Activated CD4-positive, CD25-positive, alpha-beta regulatory T cell treated with anti-CD3 and anti-CD28 coated beads, Interleukin-2, amount 50 U/mL, for 24 hours (primary cell): ENCODE results near the gene STRADA.

Experiments used
- ATAC-seq, 2 donors: fragments of 150-1000 bp; cut with Tn5 transposase; one replicate each; pipeline ENCODE4 v1.10.0; 2021; ENCODE audit warnings: mild to moderate bottlenecking in 1 of 2, moderate library complexity in 1 of 2

STRADA gene, protein sequence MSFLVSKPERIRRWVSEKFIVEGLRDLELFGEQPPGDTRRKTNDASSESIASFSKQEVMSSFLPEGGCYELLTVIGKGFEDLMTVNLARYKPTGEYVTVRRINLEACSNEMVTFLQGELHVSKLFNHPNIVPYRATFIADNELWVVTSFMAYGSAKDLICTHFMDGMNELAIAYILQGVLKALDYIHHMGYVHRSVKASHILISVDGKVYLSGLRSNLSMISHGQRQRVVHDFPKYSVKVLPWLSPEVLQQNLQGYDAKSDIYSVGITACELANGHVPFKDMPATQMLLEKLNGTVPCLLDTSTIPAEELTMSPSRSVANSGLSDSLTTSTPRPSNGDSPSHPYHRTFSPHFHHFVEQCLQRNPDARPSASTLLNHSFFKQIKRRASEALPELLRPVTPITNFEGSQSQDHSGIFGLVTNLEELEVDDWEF

DNA sequence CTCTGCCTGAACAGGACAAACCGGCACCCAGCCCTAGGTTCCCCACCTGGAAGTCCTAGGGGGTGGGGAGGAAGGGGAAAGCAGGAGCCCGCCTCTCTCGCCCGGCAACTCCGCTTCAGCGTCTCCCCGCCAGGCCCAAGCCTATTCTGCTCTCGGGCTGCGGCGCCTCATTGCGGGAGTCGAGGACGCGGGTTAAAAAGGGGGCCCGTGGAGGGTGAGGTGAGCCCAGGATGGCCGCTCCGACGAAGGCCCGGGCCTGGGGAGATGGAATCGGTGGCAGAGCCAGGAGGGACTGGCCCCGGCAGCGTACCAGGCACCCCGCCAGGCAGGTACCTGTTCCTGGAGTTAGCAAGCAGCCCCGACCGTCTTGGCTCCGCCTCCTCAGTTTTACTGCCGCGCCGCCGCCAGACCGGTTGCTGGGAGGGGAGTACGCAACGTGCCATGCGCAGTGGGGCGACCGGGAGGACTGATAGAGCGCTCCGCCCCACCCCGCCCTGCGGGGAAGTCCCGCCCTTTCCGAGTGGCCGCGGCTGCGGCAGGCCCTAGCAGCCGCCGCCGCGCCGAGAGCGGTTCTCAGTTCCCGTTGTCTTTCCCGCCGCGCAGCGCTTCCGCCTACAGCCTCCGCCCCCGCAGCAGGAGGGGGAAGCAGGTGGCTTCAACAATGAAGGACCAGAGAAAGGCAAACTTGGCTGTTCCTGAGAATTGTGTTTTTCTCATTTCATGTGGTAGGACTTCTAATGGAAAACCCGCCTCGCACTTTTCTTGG is at the start of gene STRADA:
Gene STRADA (minus strand): TSS at position 392 of the 766 bp plus-strand sequence. CDS start 13,430 bp downstream, outside the sequence.
- peak; percentile 89 to 95 for ATAC-seq

DNA sequence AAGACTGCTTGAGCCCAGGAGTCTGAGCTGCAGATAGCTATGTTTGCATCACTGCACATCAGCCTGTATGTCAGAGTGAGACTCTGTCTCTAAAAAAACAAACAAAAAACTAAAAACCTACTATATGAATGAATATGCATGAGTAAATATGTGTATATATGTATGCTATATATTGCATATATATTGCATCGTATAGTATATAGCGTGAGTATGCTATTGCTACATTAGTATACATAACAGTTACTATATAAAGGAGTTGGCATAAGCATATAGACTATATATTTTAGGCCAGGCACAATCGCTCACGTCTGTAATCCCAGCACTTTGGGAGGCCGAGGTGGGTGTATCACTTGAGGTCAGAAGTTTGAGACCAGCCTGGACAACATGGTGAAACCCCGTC is 48.5 kb upstream of the STRADA start:
- no peak for ATAC-seq

DNA sequence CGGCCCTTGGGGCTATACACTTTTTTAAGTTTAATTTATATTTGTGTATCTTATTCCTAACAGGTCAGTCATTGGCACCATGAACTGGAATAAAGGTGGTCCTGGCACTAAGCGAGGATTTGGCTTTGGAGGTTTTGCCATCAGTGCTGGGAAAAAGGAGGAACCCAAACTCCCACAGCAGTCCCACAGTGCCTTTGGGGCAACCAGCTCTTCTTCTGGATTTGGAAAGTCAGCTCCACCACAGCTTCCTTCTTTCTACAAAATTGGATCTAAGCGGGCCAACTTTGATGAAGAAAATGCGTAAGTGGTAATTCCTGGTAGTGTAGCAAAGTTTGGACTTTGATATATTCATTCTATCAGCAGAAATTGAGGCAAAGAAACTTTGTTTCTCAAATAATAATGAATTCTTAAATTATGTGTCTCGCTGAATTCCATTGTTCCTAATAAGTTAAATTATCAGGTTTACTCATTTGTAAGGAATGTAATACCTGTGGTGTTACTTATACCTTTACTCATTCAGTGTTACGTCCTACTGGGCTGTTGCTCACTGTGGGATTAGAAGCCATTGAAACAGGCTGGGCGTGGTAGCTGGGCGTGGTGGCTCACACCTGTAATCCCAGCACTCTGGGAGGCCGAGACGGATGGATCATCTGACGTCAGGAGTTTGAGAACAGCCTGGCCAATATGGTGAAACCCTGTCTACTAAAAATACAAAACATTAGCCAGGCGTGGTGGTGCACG is 45.5 kb upstream of the STRADA start:
- ATAC-seq, result no peak

DNA sequence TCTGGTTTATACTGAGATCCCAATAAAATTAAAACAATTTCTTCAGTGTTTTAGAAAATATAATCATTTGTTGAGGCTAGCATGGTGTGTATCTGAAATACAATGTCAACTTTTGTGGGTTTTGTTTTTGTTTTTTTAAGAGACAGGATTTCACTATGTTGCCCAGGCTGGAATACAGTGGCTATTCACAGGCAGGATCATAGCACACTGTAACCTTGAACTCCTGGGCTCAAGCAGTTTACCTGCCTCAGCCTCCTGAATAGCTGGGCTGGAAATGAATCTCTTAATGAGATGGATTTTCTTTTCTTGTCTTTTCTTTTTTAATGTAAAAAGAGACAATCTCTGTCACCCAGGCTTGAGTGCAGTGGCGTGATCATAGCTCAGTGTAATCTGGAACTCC is 44.5 kb upstream of the STRADA start:
- no peak for ATAC-seq

DNA sequence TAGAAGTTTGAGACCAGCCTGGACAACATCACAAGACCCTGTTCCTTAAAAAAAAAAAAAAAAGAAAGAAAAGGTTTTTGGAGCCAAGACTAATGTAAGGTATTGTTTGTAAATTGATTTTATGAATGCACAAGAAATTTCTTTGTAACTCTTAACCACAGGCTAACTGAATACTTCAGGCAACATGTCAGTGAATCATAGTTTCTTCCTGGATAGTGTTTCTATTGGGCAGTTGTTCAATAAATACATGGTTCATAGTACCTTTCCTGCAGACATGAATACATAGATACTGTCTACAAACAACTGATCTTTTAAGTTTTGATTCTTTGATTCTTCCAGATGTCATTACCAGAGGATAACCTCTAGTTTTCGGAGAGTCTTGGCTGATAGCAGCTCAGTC is 44.0 kb upstream of the STRADA start:
- ATAC-seq, result no peak

DNA sequence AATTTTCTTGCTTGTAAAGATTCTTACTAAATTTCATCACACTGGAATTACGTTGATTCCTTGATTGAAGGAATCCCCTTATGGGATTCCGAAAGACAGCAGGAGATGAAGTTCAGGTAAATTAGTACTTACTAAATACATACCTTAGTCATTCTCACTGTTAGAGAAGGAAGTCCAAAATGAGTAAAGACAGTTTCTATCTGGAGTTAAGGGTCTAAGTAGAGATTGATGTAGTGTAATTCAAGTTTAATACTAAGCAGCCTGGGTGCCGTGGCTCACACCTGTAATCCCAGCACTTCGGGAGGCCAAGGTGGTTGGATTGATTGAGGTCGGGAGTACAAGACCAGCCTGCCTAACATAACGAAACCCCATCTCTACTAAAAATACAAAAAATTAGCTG is 41.9 kb upstream of the STRADA start:
- ATAC-seq, result no peak

DNA sequence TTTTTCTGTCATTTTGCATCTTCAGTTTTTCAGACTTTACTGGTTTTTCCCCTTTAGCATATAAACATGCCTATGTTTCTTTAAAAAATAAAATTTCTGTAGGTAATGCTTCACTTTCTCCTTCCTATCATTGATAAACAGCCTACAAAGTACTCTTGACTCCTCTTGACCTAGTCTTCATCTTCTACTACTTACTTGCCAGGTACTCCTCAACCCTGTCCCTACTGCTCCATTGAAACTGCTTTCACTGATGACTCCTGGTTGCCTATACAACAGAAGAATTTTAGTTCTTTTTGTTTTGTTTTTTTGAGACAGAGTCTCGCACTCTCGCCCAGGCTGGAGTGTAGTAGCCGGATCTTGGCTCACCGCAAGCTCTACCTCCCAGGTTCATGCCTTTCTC is 39.3 kb upstream of the STRADA start:
- no peak for ATAC-seq

DNA sequence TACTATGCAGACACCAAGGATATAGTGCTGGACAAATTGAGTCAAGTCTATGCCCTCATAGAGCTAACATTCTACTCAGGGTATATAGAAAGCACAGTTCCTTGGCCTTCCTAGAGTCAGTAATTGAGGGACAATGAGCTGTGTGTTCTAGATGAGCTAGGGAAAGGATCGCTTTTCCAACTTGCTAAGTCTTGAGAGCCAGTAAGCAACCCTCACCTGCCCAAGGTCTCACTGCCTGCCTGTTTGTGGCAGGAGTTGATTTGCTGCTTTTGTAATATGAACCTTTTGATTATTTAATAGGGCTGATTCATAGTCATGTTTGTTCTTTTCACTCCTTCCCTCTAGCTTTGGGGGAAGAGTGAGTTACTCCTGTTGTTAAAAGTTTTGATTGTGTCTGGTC is 38.9 kb upstream of the STRADA start:
- ATAC-seq, result no peak

DNA sequence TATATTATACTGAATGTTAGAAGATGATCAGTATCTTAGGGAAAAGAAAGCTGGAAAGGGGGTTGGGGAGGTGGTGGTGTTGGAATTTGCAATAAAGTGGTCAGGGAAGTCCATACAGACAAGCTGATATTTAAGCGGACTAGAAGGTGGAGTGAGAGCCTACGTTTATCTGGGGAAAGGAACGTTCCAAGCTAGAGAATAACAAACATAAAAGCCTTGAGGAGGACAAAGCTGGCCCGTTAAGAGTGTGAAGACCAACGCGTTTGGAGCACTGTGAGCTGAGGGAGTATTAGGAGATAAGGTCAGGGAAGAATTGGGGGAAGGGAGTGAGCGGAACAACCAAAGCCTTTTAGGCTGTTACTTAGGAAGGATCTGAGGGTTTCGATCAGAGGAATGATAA is 33.8 kb upstream of the STRADA start:
- no peak for ATAC-seq

DNA sequence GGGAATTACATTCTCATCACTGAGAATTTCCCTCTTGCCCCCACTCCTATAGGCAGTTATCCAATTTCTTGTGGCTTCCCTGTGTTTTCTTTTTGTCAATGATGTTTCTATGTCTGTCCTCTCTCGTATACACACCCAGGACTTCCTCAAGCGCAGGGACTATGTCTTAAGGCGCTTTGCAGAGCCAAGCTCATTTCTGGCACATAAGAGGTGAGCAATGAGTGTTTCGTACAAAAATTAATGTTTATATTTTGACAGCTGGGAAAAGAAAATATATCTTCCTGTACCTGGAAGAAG is 33.3 kb upstream of the STRADA start:
- no peak for ATAC-seq

DNA sequence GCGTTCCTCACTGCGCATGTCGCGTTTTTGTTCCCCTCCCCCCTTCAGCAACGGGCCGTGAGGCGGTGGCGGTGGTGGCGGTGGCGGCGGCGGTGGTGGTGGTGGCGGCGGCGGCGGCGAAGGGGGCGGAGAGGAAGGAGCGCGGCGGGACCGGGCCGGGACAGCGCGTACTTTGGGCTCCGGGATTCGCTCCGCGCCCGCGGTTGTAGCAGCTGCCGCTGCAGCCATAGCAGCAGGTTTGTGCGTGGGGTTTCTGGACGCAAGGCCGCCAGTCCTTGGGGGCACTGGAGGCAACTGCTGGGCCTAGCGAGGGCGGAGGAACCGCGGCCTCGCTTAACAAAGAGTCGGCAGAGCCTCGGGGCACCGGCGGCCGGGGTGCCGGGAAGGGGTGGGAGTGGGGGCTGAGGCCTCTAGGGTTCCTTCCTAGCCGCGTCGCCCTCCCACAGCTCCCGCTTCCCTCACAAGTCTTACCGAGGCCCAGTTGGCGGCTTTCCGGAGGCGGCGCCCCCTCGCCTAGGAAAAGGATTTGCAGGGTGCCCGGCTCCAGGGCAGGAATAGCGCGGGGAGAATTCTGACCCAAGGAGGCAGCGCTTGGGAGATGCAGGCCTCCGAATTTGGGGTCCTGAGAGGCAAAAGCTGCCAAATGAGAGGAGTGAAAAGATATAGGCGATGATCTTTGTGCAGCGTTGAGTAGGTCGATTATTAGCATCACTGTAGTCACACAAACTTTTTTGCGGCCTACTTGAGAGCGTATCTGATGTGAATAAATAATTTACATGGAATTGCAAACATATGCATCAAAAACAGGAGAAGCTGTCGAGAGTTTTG is 32.8 kb upstream of the STRADA start, which contains the start of gene DDX42:
Gene DDX42 (plus strand): TSS at position 30 of the 828 bp plus-strand sequence. CDS start 12,880 bp downstream, outside the sequence.
- no peak for ATAC-seq

DNA sequence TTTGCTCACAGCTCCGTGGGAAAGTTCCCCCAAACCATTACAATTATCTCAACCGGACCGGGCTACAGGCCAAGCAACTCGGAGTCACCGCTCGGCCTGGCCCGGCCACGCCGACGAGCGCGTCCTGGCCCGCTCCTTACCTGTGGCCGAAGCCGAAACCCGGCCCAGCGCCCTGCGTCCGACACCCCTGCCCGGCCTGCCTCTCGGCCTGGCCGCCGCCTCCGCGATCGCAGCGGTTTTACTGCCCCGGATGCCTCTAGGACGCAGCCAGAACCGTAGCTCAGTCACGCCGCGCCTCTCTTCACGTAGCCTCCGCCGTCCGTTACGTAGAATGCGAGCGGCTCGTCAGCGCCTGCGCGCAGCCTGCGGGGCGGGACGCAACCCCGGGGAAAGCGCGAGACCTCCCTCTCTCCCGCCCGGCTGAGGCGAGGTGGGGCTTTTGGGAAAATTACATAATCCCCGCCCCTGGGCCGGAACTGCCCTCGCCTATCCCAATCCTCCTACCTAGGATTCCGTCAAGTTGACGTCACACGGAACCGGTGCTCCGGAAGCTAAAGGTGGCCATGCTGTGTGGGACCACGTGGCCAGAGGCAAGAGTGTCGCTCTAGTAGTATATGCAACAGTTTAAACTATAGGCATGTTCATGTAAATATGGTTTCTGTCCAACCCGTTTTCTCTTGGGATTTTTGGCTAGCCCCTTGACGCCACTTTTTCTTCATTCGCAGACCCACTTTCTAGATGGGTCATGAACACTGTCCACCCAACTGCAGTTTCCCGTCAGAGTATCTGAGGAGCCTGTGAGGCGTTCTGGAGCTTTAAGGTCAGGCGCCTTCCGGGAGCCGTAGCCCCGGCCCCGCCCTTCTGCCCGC is 31.9 kb upstream of the STRADA start, which contains the start of gene CCDC47:
Gene CCDC47 (minus strand): TSS at position 326 of the 869 bp plus-strand sequence. CDS start 7,422 bp downstream, outside the sequence.
- peak; percentile 86 to 87 for ATAC-seq

DNA sequence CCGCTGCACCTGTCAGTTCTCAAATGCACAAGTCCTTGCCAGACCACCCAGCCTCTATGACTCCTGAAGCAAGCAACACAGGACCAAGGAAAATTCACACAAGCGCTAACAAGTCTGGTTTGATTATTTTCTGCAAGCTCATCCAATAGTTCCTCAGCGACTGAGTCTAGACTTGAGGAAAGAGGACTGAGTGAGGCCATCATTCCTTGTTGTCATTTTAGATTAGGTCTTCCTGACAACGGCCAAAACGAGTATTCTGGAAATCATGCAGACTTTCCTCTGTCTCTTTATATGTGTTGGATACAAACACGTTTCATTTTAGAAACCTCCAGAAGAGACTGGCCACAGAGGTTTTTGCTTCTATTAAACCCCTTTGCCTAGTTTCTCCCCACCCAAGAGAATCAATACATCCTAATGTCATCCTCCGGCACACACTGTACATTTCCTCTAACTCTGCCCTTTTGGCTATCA is 31.2 kb upstream of the STRADA start:
- ATAC-seq, result no peak

DNA sequence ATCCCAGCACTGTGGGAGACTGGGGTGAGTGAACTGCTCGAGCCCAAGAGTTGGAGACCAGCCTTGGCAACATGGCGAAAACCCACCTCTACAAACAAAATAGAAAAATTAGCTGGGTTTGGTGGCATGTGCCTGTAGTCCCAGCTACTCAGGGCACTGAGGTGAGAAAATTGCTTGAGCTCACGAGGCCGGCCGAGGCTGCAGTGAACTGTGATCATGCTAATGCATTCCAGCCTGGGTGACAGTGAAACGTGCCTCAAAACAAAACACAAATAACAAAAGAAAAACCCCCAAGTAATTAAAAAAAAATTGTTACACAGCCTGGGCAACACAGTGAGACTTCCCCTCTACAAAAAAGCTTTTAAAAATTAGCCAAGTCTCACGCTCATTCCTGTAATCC is 26.8 kb upstream of the STRADA start:
- no peak for ATAC-seq

DNA sequence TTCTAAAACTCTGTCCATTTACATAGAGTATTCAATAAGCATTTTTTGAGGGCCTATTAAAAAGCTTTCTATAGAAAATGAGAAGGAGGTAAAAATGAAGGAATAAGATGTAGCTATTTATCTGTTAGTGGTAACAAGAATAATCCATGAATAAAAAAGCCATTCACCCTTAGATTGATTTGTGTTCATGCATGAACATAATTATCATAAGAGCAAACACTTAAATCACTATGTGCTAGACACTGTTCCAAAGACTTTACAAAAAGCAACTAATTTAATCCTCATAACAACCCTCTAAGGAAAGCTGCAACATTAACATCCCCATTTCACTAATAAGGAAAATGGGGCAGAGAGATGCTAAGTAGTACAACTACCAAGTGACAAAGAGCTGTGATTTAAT is 25.2 kb upstream of the STRADA start:
- ATAC-seq, result no peak

DNA sequence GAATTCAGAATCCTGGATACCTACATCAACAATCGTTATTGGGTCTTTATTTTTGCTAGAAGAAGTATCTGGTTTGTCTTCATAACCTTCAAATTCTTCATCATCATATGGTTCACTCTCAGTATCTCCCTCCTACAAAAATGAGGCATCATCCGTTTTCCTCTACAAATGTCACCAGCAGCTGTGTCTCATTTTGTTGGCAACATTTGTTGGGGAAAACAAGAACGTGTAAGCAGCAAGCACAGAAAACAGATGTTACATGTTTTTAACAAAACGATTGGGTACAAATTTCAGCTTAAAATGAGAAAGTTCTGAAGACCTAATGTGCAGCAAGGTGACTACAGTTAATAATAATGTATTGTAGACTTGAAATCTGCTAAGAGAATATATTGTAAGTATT is 23.1 kb upstream of the STRADA start:
- ATAC-seq, result no peak

DNA sequence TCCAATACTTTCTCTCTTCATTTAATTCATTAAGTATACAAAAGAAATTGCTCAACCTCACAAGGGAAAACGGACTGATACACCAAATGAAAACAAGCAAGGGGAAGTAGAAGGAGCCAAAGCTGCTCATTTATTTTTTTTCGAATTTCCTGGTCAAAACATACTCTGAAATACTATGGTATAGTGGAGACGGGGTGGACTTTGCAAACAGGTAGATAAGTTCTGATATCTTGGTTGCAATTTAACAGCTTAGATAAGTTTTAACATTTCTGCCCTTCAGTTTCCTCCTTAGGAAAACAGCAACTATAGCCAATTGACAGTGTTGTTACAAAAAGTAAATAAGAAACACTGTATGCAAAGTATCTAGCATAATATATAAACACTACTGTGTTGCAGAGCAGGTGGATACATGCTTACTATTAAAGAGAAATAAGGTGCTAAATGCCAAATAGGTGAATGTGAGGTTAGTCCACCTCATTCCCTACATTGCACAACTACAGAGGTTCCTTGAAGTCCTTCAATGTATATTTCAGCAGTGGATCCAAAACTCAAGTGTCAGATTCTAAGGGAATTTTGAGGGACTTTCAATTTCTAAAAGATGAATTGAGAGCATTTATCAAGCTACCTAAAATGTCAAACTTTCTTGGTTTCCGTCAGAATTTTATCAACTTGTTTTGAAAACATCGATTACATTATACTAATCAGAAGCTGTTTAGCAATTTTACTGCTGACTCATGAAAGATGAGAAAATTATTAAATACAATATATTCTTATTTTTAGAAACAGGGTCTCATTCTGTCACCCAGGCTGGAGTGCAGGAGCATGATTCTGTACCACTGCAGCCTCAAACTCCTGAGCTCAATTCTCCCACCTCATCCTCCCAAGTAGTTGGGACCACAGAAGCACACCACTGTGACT is 20.8 kb upstream of the STRADA start:
- no peak for ATAC-seq

DNA sequence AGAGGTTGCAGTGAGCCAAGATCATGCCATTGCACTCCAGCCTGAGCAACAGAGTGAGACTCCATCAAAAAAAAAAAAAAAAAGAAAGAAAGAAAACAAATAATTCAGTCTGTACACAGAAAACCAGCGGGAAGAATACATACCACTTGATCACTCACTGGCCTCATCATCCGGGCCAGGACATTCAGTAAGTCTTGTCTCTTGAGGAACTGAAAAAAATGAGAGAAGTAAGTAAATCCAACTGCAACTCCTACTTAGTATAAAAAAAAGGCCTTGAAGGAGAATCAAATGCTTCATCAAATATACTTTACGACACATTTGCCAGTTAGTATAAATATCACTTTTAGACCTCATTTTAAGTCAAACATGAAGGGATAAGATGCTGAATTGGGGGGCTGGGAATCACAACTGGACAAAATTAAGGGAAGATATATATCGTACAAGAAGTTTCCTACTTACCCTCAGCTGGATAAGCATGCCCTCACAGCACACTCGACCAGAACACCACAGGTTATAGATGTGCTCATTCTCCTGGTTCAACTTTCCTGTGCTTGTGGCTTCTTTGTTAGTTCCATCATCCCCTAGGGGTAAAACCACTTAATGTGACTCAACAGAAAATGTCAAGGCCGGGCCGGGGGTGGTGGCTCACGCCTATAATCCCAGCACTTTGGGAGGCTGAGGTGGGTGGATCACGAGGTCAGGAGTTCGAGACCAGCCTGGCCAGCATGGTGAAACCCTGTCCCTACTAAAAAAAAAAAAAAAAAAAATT is 19.4 kb upstream of the STRADA start:
- no peak for ATAC-seq

DNA sequence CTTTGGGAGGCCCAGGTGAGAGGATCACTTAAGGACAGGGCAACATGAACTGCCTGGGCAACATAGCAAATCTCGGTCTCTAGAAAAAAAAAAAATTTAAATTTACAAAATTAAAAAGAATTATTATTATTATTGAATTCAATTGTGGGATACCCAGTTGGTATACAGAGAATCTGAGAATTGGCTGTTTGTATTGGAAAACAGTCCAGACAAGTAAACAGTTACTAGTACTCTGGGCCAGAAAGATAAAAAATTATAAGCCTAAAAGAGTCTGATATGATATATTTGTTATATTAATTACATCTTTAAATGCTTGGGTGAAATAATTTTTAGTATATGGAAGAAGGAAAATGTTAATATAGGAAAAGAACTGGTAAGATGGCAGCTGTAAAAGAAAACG is 16.8 kb upstream of the STRADA start:
- no peak for ATAC-seq
